WTC11 (cell line): ENCODE results near the gene ARHGAP6. TPM values are rescaled to one million over a fixed set of nuclear protein-coding genes. Genes with fewer than 3 reads are reported as not detected.

Experiments used
- ATAC-seq: fragments of 200-7000 bp; cut with Tn5 transposase; 2 replicates; pipeline ENCODE4 v1.10.0; 2021; ENCODE audit warnings: mild to moderate bottlenecking, moderate library complexity
- CTCF ChIA-PET: fragments of 300-600 bp; sonication (Branson Sonifier 250); formaldehyde crosslinking; loops from one replicate; lab custom pipeline; 2021; ENCODE audit warnings: antibody characterized with exemption; lab: Charles Lee
- POLR2A ChIA-PET: fragments of 350-600 bp; sonication (Branson Sonifier 250); formaldehyde crosslinking; loops from one replicate; lab custom pipeline; 2021; ENCODE audit warnings: antibody characterized with exemption; lab: Charles Lee
- DNase-seq: peaks from one replicate; pipeline ENCODE4 v3.0.0; 2021; ENCODE audit warnings: low spot score
- H3K27ac Mint-ChIP-seq: 2 replicates; pipeline ENCODE4 v1.8.0; 2021; ENCODE audit warnings: mixed read lengths
- H3K27me3 Mint-ChIP-seq: 2 replicates; pipeline ENCODE4 v1.8.0; 2021; ENCODE audit warnings: low read depth, mild to moderate bottlenecking, moderate library complexity, mixed read lengths
- H3K36me3 Mint-ChIP-seq: 2 replicates; pipeline ENCODE4 v1.8.0; 2021; ENCODE audit warnings: mixed read lengths
- H3K4me1 Mint-ChIP-seq: 2 replicates; pipeline ENCODE4 v1.8.0; 2022; ENCODE audit warnings: mixed read lengths
- H3K4me3 Mint-ChIP-seq: 2 replicates; pipeline ENCODE4 v1.8.0; 2021; ENCODE audit warnings: mild to moderate bottlenecking, moderate library complexity, mixed read lengths
- H3K9me3 Mint-ChIP-seq: 2 replicates; pipeline ENCODE4 v1.8.0; 2021; ENCODE audit warnings: mixed read lengths
- AR ChIP-seq: fragments of 250-450 bp; sonication (Bioruptor Pico); IDR thresholded peaks from 2 replicates; pipeline ENCODE4 v1.9.0; 2021; ENCODE audit warnings: mild to moderate bottlenecking
- CREM ChIP-seq: sonication (generic); formaldehyde crosslinking; IDR thresholded peaks from 2 replicates; pipeline ENCODE4 v1.8.1; 2022; ENCODE audit warnings: mild to moderate bottlenecking, missing genetic modification reagents, moderate library complexity
- IRF1 ChIP-seq: sonication (generic); formaldehyde crosslinking; IDR thresholded peaks from 2 replicates; pipeline ENCODE4 v1.8.0; 2023; ENCODE audit warnings: missing genetic modification reagents
- IRF2 ChIP-seq: sonication (generic); formaldehyde crosslinking; IDR thresholded peaks from 2 replicates; pipeline ENCODE4 v1.8.0; 2022; ENCODE audit warnings: low read depth, missing genetic modification reagents, borderline replicate concordance
- NFE2L1 ChIP-seq: sonication (generic); formaldehyde crosslinking; IDR thresholded peaks from 2 replicates; pipeline ENCODE4 v1.8.1; 2023; ENCODE audit warnings: missing genetic modification reagents
- NR1H2 ChIP-seq: sonication (generic); formaldehyde crosslinking; IDR thresholded peaks from 2 replicates; pipeline ENCODE4 v1.9.0; 2021; ENCODE audit warnings: mild to moderate bottlenecking, moderate library complexity, missing genetic modification reagents
- NR3C1 ChIP-seq: sonication (generic); formaldehyde crosslinking; conservative IDR thresholded peaks from 2 replicates; pipeline ENCODE4 v1.8.1; 2023; ENCODE audit warnings: low read depth, mild to moderate bottlenecking, missing genetic modification reagents
- RELA ChIP-seq: sonication (generic); formaldehyde crosslinking; IDR thresholded peaks from 2 replicates; pipeline ENCODE4 v1.8.1; 2022; ENCODE audit warnings: missing genetic modification reagents, mild to moderate bottlenecking, borderline replicate concordance
- ZBTB21 ChIP-seq: sonication (generic); formaldehyde crosslinking; IDR thresholded peaks from 2 replicates; pipeline ENCODE4 v1.8.1; 2023; ENCODE audit warnings: mild to moderate bottlenecking, missing genetic modification reagents, borderline replicate concordance
- ZNF263 ChIP-seq: sonication (generic); formaldehyde crosslinking; IDR thresholded peaks from 2 replicates; pipeline ENCODE4 v1.8.1; 2022; ENCODE audit warnings: low read depth, mild to moderate bottlenecking, moderate library complexity, missing genetic modification reagents
- total RNA-seq: library from RNA; stranded (reverse); gene quantifications from 3 replicates; pipeline ENCODE4 v1.2.3, GENCODE V29; 2021
- TF ChIP-seq, protein P1 (sequence below): sonication (generic); formaldehyde crosslinking; IDR thresholded peaks from 2 replicates; pipeline ENCODE4 v1.8.1; 2023; ENCODE audit warnings: mild to moderate bottlenecking, missing genetic modification reagents, moderate library complexity
- TF ChIP-seq, protein P2 (sequence below): sonication (generic); formaldehyde crosslinking; IDR thresholded peaks from 2 replicates; pipeline ENCODE4 v1.8.0; 2023; ENCODE audit warnings: missing genetic modification reagents, mild to moderate bottlenecking, borderline replicate concordance
- TF ChIP-seq, protein P3 (sequence below): sonication (generic); formaldehyde crosslinking; IDR thresholded peaks from 2 replicates; pipeline ENCODE4 v1.8.0; 2022; ENCODE audit warnings: mild to moderate bottlenecking, missing genetic modification reagents
- TF ChIP-seq, protein P4 (sequence below): fragments of 250-450 bp; sonication (Bioruptor Pico); IDR thresholded peaks from 2 replicates; pipeline ENCODE4 v1.9.0; 2021; ENCODE audit warnings: mild to moderate bottlenecking, borderline replicate concordance

Gene ARHGAP6
- total RNA-seq, 1 experiment from 2014 or later, result 1.0 TPM

- Mint-ChIP-seq H3K4me3 (no peak overlapping the region), H3K9me3 (no peaks in the 10 kb centered on the region), H3K4me1 (peaks cover 3% of the 10 kb centered on the region), H3K27ac (no peak overlapping the region), H3K27me3 (peaks cover 34% of the 10 kb centered on the region), H3K36me3 (no peaks in the 10 kb centered on the region)
- POLR2A ChIA-PET, result no interaction called here
- CTCF ChIA-PET, result no interaction called here
- TF ChIP-seq NR3C1 (CRISPR knock-in tag) (no peak), IRF1 (CRISPR knock-in tag) (no peak), NFE2L1 (CRISPR knock-in tag) (no peak), CREM (CRISPR knock-in tag) (no peak), ZBTB21 (CRISPR knock-in tag) (no peak), RELA (CRISPR knock-in tag) (no peak), NR1H2 (CRISPR knock-in tag) (no peak), ZNF263 (CRISPR knock-in tag) (no peak), IRF2 (CRISPR knock-in tag) (no peak), AR (CRISPR knock-in tag) (no peak)
- TF ChIP-seq, protein P1, sequence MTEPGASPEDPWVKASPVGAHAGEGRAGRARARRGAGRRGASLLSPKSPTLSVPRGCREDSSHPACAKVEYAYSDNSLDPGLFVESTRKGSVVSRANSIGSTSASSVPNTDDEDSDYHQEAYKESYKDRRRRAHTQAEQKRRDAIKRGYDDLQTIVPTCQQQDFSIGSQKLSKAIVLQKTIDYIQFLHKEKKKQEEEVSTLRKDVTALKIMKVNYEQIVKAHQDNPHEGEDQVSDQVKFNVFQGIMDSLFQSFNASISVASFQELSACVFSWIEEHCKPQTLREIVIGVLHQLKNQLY (CRISPR knock-in tag), result no peak
- TF ChIP-seq, protein P2, sequence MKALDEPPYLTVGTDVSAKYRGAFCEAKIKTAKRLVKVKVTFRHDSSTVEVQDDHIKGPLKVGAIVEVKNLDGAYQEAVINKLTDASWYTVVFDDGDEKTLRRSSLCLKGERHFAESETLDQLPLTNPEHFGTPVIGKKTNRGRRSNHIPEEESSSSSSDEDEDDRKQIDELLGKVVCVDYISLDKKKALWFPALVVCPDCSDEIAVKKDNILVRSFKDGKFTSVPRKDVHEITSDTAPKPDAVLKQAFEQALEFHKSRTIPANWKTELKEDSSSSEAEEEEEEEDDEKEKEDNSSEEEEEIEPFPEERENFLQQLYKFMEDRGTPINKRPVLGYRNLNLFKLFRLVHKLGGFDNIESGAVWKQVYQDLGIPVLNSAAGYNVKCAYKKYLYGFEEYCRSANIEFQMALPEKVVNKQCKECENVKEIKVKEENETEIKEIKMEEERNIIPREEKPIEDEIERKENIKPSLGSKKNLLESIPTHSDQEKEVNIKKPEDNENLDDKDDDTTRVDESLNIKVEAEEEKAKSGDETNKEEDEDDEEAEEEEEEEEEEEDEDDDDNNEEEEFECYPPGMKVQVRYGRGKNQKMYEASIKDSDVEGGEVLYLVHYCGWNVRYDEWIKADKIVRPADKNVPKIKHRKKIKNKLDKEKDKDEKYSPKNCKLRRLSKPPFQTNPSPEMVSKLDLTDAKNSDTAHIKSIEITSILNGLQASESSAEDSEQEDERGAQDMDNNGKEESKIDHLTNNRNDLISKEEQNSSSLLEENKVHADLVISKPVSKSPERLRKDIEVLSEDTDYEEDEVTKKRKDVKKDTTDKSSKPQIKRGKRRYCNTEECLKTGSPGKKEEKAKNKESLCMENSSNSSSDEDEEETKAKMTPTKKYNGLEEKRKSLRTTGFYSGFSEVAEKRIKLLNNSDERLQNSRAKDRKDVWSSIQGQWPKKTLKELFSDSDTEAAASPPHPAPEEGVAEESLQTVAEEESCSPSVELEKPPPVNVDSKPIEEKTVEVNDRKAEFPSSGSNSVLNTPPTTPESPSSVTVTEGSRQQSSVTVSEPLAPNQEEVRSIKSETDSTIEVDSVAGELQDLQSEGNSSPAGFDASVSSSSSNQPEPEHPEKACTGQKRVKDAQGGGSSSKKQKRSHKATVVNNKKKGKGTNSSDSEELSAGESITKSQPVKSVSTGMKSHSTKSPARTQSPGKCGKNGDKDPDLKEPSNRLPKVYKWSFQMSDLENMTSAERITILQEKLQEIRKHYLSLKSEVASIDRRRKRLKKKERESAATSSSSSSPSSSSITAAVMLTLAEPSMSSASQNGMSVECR (CRISPR knock-in tag), result no peak
- TF ChIP-seq, protein P3, sequence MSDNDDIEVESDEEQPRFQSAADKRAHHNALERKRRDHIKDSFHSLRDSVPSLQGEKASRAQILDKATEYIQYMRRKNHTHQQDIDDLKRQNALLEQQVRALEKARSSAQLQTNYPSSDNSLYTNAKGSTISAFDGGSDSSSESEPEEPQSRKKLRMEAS (CRISPR knock-in tag), result no peak
- TF ChIP-seq, protein P4, sequence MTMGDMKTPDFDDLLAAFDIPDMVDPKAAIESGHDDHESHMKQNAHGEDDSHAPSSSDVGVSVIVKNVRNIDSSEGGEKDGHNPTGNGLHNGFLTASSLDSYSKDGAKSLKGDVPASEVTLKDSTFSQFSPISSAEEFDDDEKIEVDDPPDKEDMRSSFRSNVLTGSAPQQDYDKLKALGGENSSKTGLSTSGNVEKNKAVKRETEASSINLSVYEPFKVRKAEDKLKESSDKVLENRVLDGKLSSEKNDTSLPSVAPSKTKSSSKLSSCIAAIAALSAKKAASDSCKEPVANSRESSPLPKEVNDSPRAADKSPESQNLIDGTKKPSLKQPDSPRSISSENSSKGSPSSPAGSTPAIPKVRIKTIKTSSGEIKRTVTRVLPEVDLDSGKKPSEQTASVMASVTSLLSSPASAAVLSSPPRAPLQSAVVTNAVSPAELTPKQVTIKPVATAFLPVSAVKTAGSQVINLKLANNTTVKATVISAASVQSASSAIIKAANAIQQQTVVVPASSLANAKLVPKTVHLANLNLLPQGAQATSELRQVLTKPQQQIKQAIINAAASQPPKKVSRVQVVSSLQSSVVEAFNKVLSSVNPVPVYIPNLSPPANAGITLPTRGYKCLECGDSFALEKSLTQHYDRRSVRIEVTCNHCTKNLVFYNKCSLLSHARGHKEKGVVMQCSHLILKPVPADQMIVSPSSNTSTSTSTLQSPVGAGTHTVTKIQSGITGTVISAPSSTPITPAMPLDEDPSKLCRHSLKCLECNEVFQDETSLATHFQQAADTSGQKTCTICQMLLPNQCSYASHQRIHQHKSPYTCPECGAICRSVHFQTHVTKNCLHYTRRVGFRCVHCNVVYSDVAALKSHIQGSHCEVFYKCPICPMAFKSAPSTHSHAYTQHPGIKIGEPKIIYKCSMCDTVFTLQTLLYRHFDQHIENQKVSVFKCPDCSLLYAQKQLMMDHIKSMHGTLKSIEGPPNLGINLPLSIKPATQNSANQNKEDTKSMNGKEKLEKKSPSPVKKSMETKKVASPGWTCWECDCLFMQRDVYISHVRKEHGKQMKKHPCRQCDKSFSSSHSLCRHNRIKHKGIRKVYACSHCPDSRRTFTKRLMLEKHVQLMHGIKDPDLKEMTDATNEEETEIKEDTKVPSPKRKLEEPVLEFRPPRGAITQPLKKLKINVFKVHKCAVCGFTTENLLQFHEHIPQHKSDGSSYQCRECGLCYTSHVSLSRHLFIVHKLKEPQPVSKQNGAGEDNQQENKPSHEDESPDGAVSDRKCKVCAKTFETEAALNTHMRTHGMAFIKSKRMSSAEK, result no peak
- DNase-seq (no peak), ATAC-seq (no peak)
Observed at GRCh38 chrX:11423362-11423818, 242.3 kb downstream of the ARHGAP6 start.
